HL-60 (cell line): ENCODE measurements around the gene GPR32.
A peak's percentile ranks its signal among the peaks of the same experiment; 100 is the strongest.
"Not testable (repeated sequence)": the region's sequence is repeated elsewhere in the genome, so short reads cannot be mapped to it uniquely, and the experiment has no call there.

Experiments used
- DNase-seq, 2 experiments: peaks; one replicate each; pipeline ENCODE4 v3.0.0-alpha.2; 2010 to 2020; ENCODE audit warnings: low read depth in 1 of 2, low spot score in 1 of 2
- H3K27ac ChIP-seq: fragments of 250-450 bp; sonication (Bioruptor Pico); replicated peaks from 2 replicates; pipeline ENCODE4 v1.5.1; 2020; ENCODE audit warnings: mild to moderate bottlenecking, moderate library complexity
- H3K27me3 ChIP-seq: fragments of 250-450 bp; sonication (Bioruptor Pico); 2 replicates; pipeline ENCODE4 v1.5.1; 2021; ENCODE audit warnings: mild to moderate bottlenecking, moderate library complexity; ENCODE audit not compliant: insufficient read depth, poor library complexity, severe bottlenecking
- H3K4me3 ChIP-seq: replicated peaks from 2 replicates; pipeline ENCODE4 v1.5.1; 2011; ENCODE audit warnings: mild to moderate bottlenecking, control low read depth, low read length; ENCODE audit not compliant: insufficient read depth
- GABPA ChIP-seq: IDR thresholded peaks from 2 replicates; pipeline ENCODE4 v1.6.1; 2012; ENCODE audit warnings: low read depth
- POLR2AphosphoS5 ChIP-seq: IDR thresholded peaks from 2 replicates; pipeline ENCODE4 v1.6.1; 2012; ENCODE audit warnings: low read depth
- SPI1 ChIP-seq: IDR thresholded peaks from 2 replicates; pipeline ENCODE4 v1.6.1; 2012; ENCODE audit warnings: low read depth, mild to moderate bottlenecking, borderline replicate concordance
- long read RNA-seq: library from polyadenylated mRNA; unstranded; transcript quantifications from one replicate; pipeline ENCODE4 v2.0.0, GENCODE V29; 2020
- TF ChIP-seq, protein P1 (sequence below): IDR thresholded peaks from one replicate; pipeline ENCODE4 v1.5.1; 2011; ENCODE audit warnings: low read length, control low read depth, inconsistent platforms; ENCODE audit not compliant: insufficient read depth
- TF ChIP-seq, protein P2 (sequence below): IDR thresholded peaks from 2 replicates; pipeline ENCODE4 v1.6.1; 2012; ENCODE audit warnings: low read depth; ENCODE audit not compliant: insufficient replicate concordance

GPR32 gene, protein sequence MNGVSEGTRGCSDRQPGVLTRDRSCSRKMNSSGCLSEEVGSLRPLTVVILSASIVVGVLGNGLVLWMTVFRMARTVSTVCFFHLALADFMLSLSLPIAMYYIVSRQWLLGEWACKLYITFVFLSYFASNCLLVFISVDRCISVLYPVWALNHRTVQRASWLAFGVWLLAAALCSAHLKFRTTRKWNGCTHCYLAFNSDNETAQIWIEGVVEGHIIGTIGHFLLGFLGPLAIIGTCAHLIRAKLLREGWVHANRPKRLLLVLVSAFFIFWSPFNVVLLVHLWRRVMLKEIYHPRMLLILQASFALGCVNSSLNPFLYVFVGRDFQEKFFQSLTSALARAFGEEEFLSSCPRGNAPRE
- long read RNA-seq, result 0 reads

DNA sequence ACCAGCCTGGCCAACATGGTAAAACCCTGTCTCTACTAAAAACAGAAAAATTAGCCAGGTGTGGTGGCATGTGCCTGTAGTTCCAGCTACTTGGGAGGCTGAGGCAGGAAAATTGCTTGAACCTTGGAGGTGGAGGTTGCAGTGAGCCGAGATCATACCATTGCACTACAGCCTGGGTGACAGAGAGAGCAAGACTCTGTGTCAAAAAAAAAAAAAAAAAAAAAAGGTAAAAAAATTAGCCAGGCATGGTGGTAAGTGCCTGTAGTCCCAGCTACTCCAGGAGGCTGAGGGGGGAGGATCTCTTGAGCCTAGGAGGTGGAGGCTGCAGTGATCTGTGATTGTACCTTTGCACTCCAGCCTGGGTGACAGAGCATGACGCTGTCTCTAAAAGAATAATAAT, at the start of gene GPR32:
GPR32 (plus strand) TSS at position 301 of the 400 bp plus-strand sequence. CDS start 137 bp downstream, outside the sequence.
- H3K27me3 ChIP-seq, H3K27ac ChIP-seq, DNase-seq: not testable (repeated sequence)

DNA sequence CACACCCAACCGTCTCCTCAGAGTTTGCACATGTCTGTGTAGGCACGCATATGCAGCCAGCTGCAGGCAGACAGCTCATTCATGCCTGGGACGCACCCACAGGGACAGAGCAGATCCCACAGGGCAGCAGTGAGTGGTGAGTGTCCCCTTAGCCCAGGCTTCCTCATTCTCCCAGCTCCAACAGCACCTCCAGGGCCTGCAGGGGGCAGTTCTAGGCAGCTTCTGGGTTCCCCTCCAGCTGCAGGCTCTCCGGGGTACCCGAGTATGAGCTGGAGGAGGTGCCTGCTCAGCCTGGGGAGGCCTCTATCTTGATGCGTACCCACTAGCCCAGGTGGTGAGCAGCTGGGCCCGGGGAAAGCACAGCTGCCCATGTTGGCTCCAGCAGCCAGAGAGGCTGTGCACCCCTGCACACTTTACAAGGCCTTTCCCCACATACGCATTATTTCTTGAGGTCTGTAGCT, 49.3 kb upstream of the GPR32 start:
- TF ChIP-seq, protein P1, sequence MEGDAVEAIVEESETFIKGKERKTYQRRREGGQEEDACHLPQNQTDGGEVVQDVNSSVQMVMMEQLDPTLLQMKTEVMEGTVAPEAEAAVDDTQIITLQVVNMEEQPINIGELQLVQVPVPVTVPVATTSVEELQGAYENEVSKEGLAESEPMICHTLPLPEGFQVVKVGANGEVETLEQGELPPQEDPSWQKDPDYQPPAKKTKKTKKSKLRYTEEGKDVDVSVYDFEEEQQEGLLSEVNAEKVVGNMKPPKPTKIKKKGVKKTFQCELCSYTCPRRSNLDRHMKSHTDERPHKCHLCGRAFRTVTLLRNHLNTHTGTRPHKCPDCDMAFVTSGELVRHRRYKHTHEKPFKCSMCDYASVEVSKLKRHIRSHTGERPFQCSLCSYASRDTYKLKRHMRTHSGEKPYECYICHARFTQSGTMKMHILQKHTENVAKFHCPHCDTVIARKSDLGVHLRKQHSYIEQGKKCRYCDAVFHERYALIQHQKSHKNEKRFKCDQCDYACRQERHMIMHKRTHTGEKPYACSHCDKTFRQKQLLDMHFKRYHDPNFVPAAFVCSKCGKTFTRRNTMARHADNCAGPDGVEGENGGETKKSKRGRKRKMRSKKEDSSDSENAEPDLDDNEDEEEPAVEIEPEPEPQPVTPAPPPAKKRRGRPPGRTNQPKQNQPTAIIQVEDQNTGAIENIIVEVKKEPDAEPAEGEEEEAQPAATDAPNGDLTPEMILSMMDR, result no peak
- TF ChIP-seq SPI1, result peak; percentile 64; the same call in 1 of the 2 replicates
- DNase-seq, result peak in 1 of 2 experiments; percentile 37
- Histone ChIP-seq H3K27ac (no peak overlapping the region), H3K27me3 (peaks cover 40% of the 10 kb centered on the region), H3K4me3 (no peak overlapping the region)

More for the DNA sequence above, at the start of gene GPR32:
- not testable (repeated sequence) for H3K4me3 ChIP-seq

DNA sequence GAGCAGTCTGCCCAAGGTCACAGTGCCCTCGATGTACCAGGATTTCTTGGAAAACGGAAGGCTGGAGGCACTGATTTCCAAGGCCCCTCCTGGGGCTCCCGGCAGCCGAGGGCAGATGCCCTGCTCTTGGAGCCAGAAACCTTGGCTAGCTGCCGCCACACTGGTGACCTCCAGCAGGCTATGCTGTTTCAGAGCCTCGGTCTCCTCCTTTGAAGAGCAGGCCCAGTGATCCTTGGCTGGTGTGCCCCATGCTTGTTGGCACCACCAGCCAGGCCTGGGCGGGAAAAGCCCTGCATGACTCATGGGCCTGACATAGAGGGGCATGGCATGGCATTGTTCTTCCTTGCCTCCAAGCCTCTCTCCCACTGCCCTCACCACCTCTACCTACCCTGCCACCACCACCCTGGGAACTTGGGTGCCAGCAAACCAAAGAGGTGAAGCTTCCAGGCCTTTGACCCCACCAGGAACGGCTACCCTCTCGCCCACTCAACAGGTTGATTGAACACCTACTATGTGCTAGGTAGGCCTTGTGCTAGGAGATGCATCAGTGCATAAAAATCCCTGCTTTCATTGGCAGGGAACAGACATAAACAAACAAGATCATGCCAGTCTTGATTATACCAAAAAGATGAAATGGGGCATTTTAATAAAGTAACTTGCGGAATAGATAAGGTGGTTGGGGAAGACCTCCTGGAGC, 48.7 kb upstream of the GPR32 start:
- DNase-seq, result no peak
- Histone ChIP-seq H3K27ac (no peak overlapping the region), H3K4me3 (no peak overlapping the region), H3K27me3 (peaks cover 40% of the 10 kb centered on the region)
- TF ChIP-seq, protein P2, sequence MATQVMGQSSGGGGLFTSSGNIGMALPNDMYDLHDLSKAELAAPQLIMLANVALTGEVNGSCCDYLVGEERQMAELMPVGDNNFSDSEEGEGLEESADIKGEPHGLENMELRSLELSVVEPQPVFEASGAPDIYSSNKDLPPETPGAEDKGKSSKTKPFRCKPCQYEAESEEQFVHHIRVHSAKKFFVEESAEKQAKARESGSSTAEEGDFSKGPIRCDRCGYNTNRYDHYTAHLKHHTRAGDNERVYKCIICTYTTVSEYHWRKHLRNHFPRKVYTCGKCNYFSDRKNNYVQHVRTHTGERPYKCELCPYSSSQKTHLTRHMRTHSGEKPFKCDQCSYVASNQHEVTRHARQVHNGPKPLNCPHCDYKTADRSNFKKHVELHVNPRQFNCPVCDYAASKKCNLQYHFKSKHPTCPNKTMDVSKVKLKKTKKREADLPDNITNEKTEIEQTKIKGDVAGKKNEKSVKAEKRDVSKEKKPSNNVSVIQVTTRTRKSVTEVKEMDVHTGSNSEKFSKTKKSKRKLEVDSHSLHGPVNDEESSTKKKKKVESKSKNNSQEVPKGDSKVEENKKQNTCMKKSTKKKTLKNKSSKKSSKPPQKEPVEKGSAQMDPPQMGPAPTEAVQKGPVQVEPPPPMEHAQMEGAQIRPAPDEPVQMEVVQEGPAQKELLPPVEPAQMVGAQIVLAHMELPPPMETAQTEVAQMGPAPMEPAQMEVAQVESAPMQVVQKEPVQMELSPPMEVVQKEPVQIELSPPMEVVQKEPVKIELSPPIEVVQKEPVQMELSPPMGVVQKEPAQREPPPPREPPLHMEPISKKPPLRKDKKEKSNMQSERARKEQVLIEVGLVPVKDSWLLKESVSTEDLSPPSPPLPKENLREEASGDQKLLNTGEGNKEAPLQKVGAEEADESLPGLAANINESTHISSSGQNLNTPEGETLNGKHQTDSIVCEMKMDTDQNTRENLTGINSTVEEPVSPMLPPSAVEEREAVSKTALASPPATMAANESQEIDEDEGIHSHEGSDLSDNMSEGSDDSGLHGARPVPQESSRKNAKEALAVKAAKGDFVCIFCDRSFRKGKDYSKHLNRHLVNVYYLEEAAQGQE, result no peak
- no peak for TF ChIP-seq SPI1
- TF ChIP-seq, protein P1, result no peak
- no peak for TF ChIP-seq GABPA
- no peak for TF ChIP-seq POLR2AphosphoS5

DNA sequence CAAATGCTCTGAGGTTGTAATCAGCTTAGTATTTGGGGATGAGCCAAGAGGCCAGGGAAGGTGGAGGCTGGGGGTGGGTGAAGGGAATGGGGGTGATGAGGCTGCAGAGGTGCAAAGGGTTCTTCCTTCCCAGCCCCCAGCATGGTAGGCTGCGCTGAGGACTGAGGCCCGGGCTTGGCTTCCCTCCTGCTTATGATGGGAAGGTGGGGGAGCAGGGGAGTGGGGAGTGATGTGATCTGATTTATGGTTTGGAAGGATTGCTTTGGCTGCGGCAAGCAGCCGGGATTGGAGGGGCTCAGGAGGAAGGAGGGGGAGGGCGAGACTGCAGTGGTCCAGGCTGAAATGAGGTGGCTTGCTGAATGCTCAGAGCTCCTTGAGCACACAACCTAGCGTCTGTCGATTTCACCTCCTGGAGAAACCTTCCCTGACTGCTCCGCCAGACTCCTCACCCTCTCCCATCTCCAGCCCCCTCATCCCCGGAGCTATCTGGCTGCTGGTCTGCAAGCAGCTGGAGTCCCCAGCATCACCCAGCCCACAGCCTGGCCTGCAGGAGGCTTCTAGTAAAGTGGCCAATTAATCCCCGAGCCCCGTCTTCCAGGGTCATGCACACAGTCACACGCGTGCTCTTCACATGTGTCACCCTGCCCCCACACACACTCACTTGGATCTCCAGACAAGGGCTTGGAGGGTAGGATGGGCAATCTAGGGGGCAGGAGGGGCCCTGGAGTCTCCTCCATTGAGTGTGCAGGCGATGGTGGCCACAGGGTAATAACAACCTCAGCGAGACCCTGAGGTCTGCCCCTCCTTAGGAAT, 47.9 kb upstream of the GPR32 start:
- DNase-seq, result no peak
- Histone ChIP-seq H3K4me3 (peak overlapping the region; percentile 68), H3K27ac (peak overlapping the region; percentile 73), H3K27me3 (peaks cover 37% of the 10 kb centered on the region)
- TF ChIP-seq, protein P1, result no peak
- TF ChIP-seq SPI1 (no peak), GABPA (no peak), POLR2AphosphoS5 (no peak)
- TF ChIP-seq, protein P2, result no peak
